GM10266 (cell line): ENCODE results near the gene BGN.

ENCODE experiments used
- DNase-seq: peaks from one replicate; pipeline ENCODE4 v3.0.0; 2012; ENCODE audit errors: extremely low spot score
- TF ChIP-seq, protein P1 (sequence below): IDR thresholded peaks from 2 replicates; pipeline ENCODE4 v1.5.1; 2012; ENCODE audit warnings: mild to moderate bottlenecking, low read depth; ENCODE audit not compliant: control insufficient read depth, insufficient read depth; ENCODE audit errors: missing control alignments

Gene BGN

DNA sequence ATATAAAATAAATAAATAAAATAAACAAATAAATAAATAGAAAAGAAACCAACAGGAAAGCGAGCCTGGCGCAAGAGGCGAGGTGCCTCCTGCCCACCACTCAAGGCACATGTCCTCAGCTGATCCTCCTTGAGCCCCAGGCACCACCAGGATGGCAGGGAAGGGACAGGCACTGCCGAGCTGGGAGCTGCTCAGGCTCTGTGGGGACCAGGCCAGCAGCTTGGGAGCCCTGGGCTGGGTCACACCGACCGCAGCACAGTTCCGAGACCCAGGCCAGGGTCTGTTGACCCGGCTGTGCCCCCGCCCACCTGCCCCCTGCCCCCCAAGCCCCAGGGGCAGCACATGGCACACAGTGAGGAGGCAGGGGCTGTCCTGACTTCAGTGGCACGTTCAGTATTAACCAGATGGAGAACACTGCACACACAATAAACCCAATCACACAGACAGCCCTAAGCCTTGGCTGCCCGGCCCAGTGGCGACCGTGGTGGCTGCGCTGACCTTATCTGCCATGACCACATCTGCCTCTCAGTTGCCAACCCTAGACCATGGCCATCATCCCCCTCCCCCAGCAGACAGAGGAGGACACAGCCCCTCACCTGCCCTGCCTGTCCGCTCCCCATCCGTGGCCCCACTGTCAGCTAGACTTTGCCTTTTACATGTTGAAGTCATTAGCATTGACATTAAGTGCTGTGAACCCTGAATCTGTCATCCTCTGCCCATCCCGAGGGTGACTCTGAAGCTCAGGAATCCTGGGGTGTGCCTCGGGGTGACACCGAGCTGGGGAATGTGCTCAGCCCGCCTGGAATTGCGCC lies 46.0 kb upstream of the BGN start:
- TF ChIP-seq, protein P1, sequence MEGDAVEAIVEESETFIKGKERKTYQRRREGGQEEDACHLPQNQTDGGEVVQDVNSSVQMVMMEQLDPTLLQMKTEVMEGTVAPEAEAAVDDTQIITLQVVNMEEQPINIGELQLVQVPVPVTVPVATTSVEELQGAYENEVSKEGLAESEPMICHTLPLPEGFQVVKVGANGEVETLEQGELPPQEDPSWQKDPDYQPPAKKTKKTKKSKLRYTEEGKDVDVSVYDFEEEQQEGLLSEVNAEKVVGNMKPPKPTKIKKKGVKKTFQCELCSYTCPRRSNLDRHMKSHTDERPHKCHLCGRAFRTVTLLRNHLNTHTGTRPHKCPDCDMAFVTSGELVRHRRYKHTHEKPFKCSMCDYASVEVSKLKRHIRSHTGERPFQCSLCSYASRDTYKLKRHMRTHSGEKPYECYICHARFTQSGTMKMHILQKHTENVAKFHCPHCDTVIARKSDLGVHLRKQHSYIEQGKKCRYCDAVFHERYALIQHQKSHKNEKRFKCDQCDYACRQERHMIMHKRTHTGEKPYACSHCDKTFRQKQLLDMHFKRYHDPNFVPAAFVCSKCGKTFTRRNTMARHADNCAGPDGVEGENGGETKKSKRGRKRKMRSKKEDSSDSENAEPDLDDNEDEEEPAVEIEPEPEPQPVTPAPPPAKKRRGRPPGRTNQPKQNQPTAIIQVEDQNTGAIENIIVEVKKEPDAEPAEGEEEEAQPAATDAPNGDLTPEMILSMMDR: no peak
- no peak for DNase-seq

DNA sequence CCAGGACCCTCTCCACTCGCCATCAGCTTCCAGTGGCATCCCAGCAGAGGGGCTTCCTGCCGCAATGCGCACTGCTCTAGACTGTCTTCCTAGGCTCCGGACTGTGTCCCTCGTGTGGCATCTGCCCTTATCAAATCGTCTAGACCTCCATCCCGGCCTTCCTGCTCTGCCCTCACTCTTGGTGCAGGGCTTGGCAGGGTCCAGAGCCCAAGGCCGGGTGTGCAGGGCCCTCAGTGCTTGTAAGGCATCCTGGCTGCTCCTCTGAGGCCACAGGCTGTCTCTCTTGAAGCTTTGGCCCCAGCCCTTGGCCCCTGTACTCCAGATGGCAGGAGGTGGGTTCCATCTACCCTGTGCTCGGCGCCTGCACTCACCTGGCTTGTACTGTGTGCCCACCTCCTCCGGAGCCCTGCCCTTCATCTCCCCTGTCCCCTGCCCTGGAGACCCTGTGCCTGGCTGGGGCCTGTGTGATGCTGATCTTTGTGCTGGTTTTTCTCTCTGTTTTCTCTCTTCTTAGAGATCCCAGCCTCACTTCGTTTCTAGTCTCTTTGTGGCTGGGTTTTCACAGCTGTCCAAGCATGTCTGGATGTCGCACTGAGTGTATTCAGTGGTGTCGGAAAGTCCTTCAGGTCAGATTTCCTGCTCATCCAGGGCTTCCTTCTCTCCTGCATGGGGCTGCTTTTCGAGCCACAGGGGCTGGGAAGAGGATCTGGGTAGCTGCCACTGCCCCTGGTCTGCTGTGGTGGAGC lies 45.2 kb upstream of the BGN start:
- no peak for DNase-seq
- TF ChIP-seq, protein P1: no peak

DNA sequence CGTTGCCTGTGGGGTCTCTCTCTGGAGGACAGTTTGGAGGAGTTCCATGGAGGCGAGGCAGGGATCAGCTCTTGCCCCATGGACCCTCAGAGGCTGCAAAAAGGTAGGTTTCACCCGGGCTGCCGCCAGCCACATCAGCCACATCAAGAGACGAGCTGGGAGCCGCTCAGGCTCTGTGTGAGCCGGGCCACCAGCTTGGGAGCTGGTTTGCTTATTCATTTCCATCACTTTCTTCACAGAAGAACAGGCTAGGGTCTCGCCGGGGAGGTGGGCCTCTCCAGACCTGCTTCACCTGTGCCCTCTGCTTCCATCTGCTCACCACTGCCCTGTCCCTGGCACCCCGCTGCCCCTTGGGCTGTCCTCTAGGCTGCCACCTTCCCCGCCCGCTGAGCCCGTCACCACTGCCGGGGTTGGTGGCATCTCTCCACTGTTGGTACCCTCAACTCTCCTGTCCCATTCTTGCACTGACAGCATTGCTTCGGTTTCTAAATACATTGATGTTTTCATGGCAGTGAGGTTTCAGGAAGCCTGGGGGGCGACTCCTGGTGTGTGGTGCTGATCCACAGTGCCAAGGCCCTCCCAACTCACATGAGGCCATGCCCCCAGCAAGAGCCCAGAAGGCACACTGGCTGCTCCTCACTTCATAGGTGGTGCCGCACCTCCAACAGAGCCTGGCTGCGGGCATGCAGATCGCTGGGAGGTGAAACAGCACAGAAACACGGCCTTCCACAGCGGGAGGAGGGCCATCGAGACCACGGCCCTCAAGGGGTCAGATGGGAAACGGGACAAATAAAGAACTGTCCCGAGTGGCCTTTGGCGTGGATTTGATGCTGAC lies 44.4 kb upstream of the BGN start:
- TF ChIP-seq, protein P1: no peak
- DNase-seq: no peak

DNA sequence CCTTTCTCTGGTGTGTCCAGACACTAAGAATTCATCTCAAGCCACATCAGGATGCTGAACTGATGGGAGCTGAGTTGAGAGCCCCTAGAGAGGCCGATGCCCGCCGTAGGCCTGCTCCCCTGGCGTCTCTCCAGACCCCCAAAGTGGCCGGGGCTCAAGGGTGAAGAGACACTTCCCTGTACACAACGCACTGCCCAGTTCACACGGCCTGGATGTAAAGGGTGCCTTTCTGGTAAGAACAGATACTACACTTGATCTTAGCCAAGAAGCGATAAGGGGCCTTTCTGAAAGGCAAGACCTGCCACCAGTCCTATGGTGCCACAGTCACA lies 43.9 kb upstream of the BGN start:
- DNase-seq: no peak
- TF ChIP-seq, protein P1: no peak

DNA sequence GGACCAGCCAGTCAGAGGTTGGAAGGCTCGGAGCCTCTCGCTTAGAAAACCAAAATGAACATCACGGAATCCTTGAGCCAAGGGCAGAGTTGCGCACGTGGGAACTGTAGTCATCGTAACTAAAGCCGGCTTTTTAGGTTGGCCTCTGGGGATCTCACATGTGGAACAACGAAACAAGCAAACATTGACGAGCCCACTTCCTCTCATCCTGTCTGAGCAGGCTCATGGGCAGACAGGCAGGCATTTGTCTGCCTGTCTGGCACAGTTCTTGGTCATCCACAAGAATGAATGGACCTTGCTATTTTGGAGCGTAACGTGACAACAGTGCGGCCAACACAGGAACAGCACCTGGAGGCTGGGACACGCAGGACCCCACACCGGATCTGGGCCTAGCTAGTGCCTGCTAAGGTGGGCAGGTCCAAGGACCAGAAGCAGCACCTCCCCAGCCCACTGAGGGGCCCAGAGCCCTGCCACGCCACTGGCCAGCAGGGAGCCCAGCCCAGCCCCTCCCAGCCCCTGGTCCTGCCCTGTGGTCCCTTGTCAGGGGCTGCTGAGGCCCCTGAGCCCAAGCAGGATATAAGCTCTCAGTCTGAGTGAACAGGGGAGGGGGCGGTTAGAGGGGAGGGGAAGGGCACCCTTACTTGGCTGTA lies 39.8 kb upstream of the BGN start:
- DNase-seq: no peak
- TF ChIP-seq, protein P1: no peak

DNA sequence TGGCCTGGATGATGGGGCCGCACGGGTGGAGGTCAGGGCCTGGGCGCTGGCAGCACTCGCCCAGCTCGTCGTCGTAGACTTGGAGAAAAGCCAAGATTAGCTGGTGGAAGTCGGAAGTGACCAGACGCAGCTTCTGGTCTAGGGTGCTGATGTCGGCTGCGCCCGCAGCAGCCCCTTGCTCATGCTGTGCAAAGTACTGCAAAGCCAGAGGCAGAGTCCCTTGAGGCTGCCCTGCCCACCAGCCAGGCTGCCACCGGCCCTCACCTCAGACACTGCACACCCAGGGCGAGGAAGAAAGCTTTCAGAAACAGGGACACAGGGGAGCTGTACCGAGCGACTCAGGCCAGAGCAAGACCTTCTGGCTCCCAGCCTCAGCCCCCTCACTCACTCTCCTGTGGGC lies 39.2 kb upstream of the BGN start:
- TF ChIP-seq, protein P1: no peak
- no peak for DNase-seq

DNA sequence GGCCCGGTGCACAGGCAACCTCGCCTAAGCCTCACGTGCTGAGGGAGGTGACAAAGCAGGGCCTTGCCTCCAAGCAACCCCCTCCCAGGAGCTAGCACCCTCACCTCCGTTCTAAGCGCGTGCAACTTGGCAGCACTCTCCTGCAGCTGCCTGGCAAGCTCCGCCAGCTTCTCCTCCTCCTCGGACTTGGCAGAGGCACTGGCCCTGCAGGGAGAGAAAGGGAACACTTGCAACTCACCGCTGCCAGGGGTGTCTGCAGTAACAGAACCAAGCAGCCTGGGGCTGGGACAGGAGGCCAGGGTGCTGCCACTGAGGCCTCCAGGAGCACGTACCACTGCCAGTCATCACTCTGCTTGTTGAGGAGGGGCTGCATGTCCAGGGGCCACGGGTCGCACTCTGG lies 38.6 kb upstream of the BGN start:
- TF ChIP-seq, protein P1: no peak
- no peak for DNase-seq
